Measurements from ENCODE around the gene SET.

- no peak for TF ChIP-seq ELF4 (IDR thresholded peaks at IDR 0.05)
- TF ChIP-seq FOXK2 (IDR thresholded peaks at IDR 0.05) = no peak
- TF ChIP-seq ARNT (IDR thresholded peaks at IDR 0.05) = no peak
- TF ChIP-seq SUZ12 (IDR thresholded peaks at IDR 0.05) = no peak
Measured at GRCh38 chr9:128683340-128684064, 5.5 kb upstream of the SET start.

Measured in HEK293T (cell line).